Keratinocyte (primary cell): ENCODE results near the gene ABHD2. TPM values are rescaled to one million over a fixed set of nuclear protein-coding genes. Genes with fewer than 3 reads are reported as not detected.

ENCODE experiments used
- DNase-seq: peaks from one replicate; pipeline ENCODE4 v3.0.0-alpha.2; 2011; ENCODE audit warnings: low read depth, missing footprints, low spot score
- FAIRE-seq: peaks from 2 replicates; lab custom pipeline; 2011; peaks lifted over from hg19 to GRCh38; lab: Jason Lieb, UNC
- H2AFZ ChIP-seq: 2 replicates; pipeline ENCODE4 v1.6.0; 2012; ENCODE audit warnings: low read length, control low read depth, inconsistent platforms; ENCODE audit not compliant: control insufficient read depth
- H3K27ac ChIP-seq: 2 replicates; pipeline ENCODE4 v1.5.1; 2011; ENCODE audit warnings: low read length; ENCODE audit not compliant: control insufficient read depth, insufficient read depth
- H3K27me3 ChIP-seq: 3 replicates; pipeline ENCODE4 v1.6.0; 2011; ENCODE audit warnings: low read length; ENCODE audit not compliant: control insufficient read depth, insufficient read depth; ENCODE audit errors: extremely low read depth
- H3K36me3 ChIP-seq, 2 experiments: 2 replicates in 1 of 2; 3 replicates in 1 of 2; pipeline ENCODE4 v1.5.1; 2011; ENCODE audit warnings: low read length in 2 of 2, mild to moderate bottlenecking in 1 of 2; ENCODE audit not compliant: control insufficient read depth in 2 of 2, insufficient read depth in 2 of 2; ENCODE audit errors: extremely low read depth in 1 of 2
- H3K4me1 ChIP-seq: 3 replicates; pipeline ENCODE4 v1.5.1; 2011; ENCODE audit warnings: low read length; ENCODE audit not compliant: control insufficient read depth, insufficient read depth; ENCODE audit errors: extremely low read depth
- H3K4me2 ChIP-seq: 3 replicates; pipeline ENCODE4 v1.6.0; 2011; ENCODE audit warnings: low read depth, low read length; ENCODE audit not compliant: control insufficient read depth, insufficient read depth; ENCODE audit errors: extremely low read depth
- H3K4me3 ChIP-seq, 3 experiments: fragments of 200-600 bp in 1 of 3; sonication (generic) in 1 of 3; 2 replicates in 2 of 3; 3 replicates in 1 of 3; pipeline ENCODE4 v1.5.1; 2011 to 2016; ENCODE audit warnings: low read length in 3 of 3, mild to moderate bottlenecking in 3 of 3, control low read depth in 2 of 3, inconsistent platforms in 1 of 3, low read depth in 1 of 3, mixed read lengths in 1 of 3, mixed run types in 1 of 3, moderate library complexity in 1 of 3; ENCODE audit not compliant: control insufficient read depth in 2 of 3, insufficient read depth in 2 of 3; ENCODE audit errors: extremely low read depth in 1 of 3
- H3K79me2 ChIP-seq: 2 replicates; pipeline ENCODE4 v1.6.0; 2012; ENCODE audit warnings: low read length; ENCODE audit not compliant: control insufficient read depth, insufficient read depth
- H3K9ac ChIP-seq: 3 replicates; pipeline ENCODE4 v1.6.0; 2011; ENCODE audit warnings: low read length; ENCODE audit not compliant: control insufficient read depth, insufficient read depth; ENCODE audit errors: extremely low read depth
- H3K9me1 ChIP-seq: 3 replicates; pipeline ENCODE4 v1.6.0; 2011; ENCODE audit warnings: low read length; ENCODE audit not compliant: control insufficient read depth, insufficient read depth; ENCODE audit errors: extremely low read depth
- H3K9me3 ChIP-seq: 2 replicates; pipeline ENCODE4 v1.5.1; 2012; ENCODE audit warnings: low read depth, low read length; ENCODE audit not compliant: control insufficient read depth
- H4K20me1 ChIP-seq: 3 replicates; pipeline ENCODE4 v1.6.0; 2011; ENCODE audit warnings: low read length; ENCODE audit not compliant: control insufficient read depth, insufficient read depth; ENCODE audit errors: extremely low read depth
- CTCF ChIP-seq, 3 experiments: IDR thresholded peaks in 1 of 3; conservative IDR thresholded peaks in 1 of 3; optimal IDR thresholded peaks in 1 of 3; 2 replicates in 2 of 3; 3 replicates in 1 of 3; pipeline versions ENCODE3 to v1.5.1; 2011; ENCODE audit warnings: low read length in 3 of 3, mild to moderate bottlenecking in 3 of 3, moderate library complexity in 2 of 3, control low read depth in 1 of 3, inconsistent platforms in 1 of 3; ENCODE audit not compliant: insufficient read depth in 2 of 3; ENCODE audit errors: extremely low read depth in 1 of 3
- EZH2 ChIP-seq: IDR thresholded peaks from one replicate; pipeline ENCODE4 v1.6.1; 2012; ENCODE audit warnings: inconsistent platforms, mild to moderate bottlenecking, low read length, moderate library complexity
- dilution Hi-C: fragments of 300-500 bp; cut with MboI; formaldehyde crosslinking; loops from one replicate; pipeline ENCODE4 v1.7.0; 2020; ENCODE audit warnings: low sequenced_read_pairs; ENCODE audit not compliant: extremely low pct_ligation_motif_present
- polyA plus RNA-seq, 5 experiments: library from polyadenylated mRNA; depleted of rRNA in 3 of 5; stranded (reverse) in 3 of 5; stranded (forward) in 1 of 5; unstranded in 1 of 5; fragments of >200 nt; gene quantifications; 1 replicate in 1 of 5; 2 replicates in 3 of 5; 3 replicates in 1 of 5; pipeline versions ENCODE4 v1.2.1 to v1.2.3, GENCODE V29; 2011 to 2012; ENCODE audit warnings: missing spikeins in 2 of 5, low read depth in 1 of 5, low replicate concordance in 1 of 5

The ABHD2 gene
- polyA plus RNA-seq, 1 donor (not counting 4 experiments of a cell fraction or from before 2014, with no cell fraction given), result 22.8 TPM

- Histone ChIP-seq H4K20me1 (no peaks in the 10 kb centered on the region), H3K4me2 (peak overlapping the region; percentile 76), H3K4me1 (peaks cover 39% of the 10 kb centered on the region), H3K4me3 (peak overlapping the region; percentile 30 to 95 (median 62)), H3K79me2 (peaks cover 22% of the 10 kb centered on the region), H3K9me3 (no peaks in the 10 kb centered on the region), H3K27ac (peak overlapping the region; percentile 74), H3K27me3 (no peaks in the 10 kb centered on the region), H3K9me1 (no peaks in the 10 kb centered on the region), H3K9ac (peak overlapping the region; percentile 84), H3K36me3 (no peaks in the 10 kb centered on the region), H2AFZ (peak overlapping the region; percentile 88)
- dilution Hi-C loops, result no loop called here
- FAIRE-seq (no peak), DNase-seq (no peak)
- TF ChIP-seq EZH2 (no peak), CTCF (optimal IDR thresholded peaks at IDR 0.05 in 1 of 3, IDR thresholded peaks at IDR 0.05 in 1 of 3, conservative IDR thresholded peaks at IDR 0.05 in 1 of 3; ENCODE audit: extremely low read depth in 1 of 3, insufficient read depth in 2 of 3, low read length in 3 of 3) (no peak)
Measured at GRCh38 chr15:89087161-89087829, 961 bp upstream of the ABHD2 start.

- DNase-seq, result no peak
- dilution Hi-C loops, result no loop called here
- H2AFZ ChIP-seq, result peak overlapping the region; percentile 50
Measured at GRCh38 chr15:89088605-89089315, 504 bp downstream of the ABHD2 start.

More at GRCh38 chr15:89088605-89089315, 504 bp downstream of the ABHD2 start:
- FAIRE-seq, result no peak
- no peaks in the 10 kb centered on the region for H4K20me1 ChIP-seq
- peaks cover 32% of the 10 kb centered on the region for H3K79me2 ChIP-seq
- peak overlapping the region; percentile 95 for H3K4me2 ChIP-seq
- H3K9ac ChIP-seq, result peak overlapping the region; percentile 84
- H3K27ac ChIP-seq, result peak overlapping the region; percentile 66
- no peaks in the 10 kb centered on the region for H3K9me3 ChIP-seq
- no peaks in the 10 kb centered on the region for H3K9me1 ChIP-seq
- peaks cover 34% of the 10 kb centered on the region for H3K4me1 ChIP-seq
- TF ChIP-seq CTCF (optimal IDR thresholded peaks at IDR 0.05 in 1 of 3, IDR thresholded peaks at IDR 0.05 in 1 of 3, conservative IDR thresholded peaks at IDR 0.05 in 1 of 3; ENCODE audit: extremely low read depth in 1 of 3, insufficient read depth in 2 of 3, low read length in 3 of 3) (no peak), EZH2 (no peak)
- no peaks in the 10 kb centered on the region for H3K27me3 ChIP-seq
- H3K36me3 ChIP-seq, result no peaks in the 10 kb centered on the region
- peak overlapping the region; percentile 76 to 95 (median 78) for H3K4me3 ChIP-seq
